Fibroblast of gingiva (primary cell): ENCODE measurements around the gene VSIR.
A peak's percentile ranks its signal among the peaks of the same experiment; 100 is the strongest.

Experiments
- DNase-seq: peaks from one replicate; pipeline ENCODE4 v3.0.0-alpha.2; 2011; ENCODE audit warnings: low read depth

Gene VSIR

GRCh38 chr10:71763352-71764127, 9.8 kb downstream of the VSIR start:
- DNase-seq, result peak; percentile 17

- no peak for DNase-seq
Observed at GRCh38 chr10:71762324-71762723, 11.0 kb downstream of the VSIR start.

GRCh38 chr10:71761541-71762113, 11.7 kb downstream of the VSIR start:
- DNase-seq, result no peak

GRCh38 chr10:71761105-71761511, 12.2 kb downstream of the VSIR start:
- DNase-seq, result no peak

GRCh38 chr10:71757399-71757922, 15.9 kb downstream of the VSIR start:
- no peak for DNase-seq

GRCh38 chr10:71756311-71757191, 16.8 kb downstream of the VSIR start:
- peak; percentile 32 for DNase-seq

- no peak for DNase-seq
Observed at GRCh38 chr10:71755179-71755879, 18.0 kb downstream of the VSIR start.

GRCh38 chr10:71754562-71754961, 18.8 kb downstream of the VSIR start:
- DNase-seq, result no peak

GRCh38 chr10:71753960-71754505, 19.3 kb downstream of the VSIR start:
- no peak for DNase-seq

- no peak for DNase-seq
Observed at GRCh38 chr10:71753091-71753959, 20.0 kb downstream of the VSIR start.

- DNase-seq, result no peak
Observed at GRCh38 chr10:71752391-71753090, 20.8 kb downstream of the VSIR start.

GRCh38 chr10:71751515-71752224, 21.6 kb downstream of the VSIR start:
- no peak for DNase-seq

- DNase-seq, result no peak
Observed at GRCh38 chr10:71750986-71751385, 22.3 kb downstream of the VSIR start.

GRCh38 chr10:71750124-71750841, 23.0 kb downstream of the VSIR start:
- DNase-seq, result no peak

- no peak for DNase-seq
Observed at GRCh38 chr10:71749396-71749795, 23.9 kb downstream of the VSIR start.

- no peak for DNase-seq
Observed at GRCh38 chr10:71748671-71749191, 24.6 kb downstream of the VSIR start.

- DNase-seq, result no peak
Observed at GRCh38 chr10:71747551-71748523, 25.5 kb downstream of the VSIR start.
